HepG2 (cell line): ENCODE measurements around the gene MAVS. TPM values are rescaled to one million over a fixed set of nuclear protein-coding genes. Genes with fewer than 3 reads are reported as not detected.
A peak's percentile ranks its signal among the peaks of the same experiment; 100 is the strongest.

Experiments used
- ATAC-seq: fragments of 200-7000 bp; cut with Tn5 transposase; 3 replicates; pipeline ENCODE4 v1.9.1; 2020; ENCODE audit warnings: mild to moderate bottlenecking, moderate library complexity
- BruUV-seq: library from RNA; stranded (reverse); fragments of 400-500 nt; replicated peaks from 2 replicates; lab custom pipeline; 2021; lab: Mats Ljungman, UMichigan
- CTCF ChIA-PET: fragments of 300-600 bp; formaldehyde crosslinking; extraction: SDS; loops from one replicate; lab custom pipeline; 2021; ENCODE audit warnings: low total read pairs, inconsistent platforms, low intra/inter-chr PET ratio; lab: Yijun Ruan, JAX
- POLR2A ChIA-PET: fragments of 350-600 bp; sonication (Branson Sonifier 250); formaldehyde crosslinking; loops from one replicate; lab custom pipeline; 2020; ENCODE audit warnings: antibody characterized with exemption, inconsistent platforms; lab: Yijun Ruan, JAX
- DNase-seq: peaks from one replicate; pipeline ENCODE4 v3.0.0-alpha.2; 2015; ENCODE audit warnings: low spot score
- FAIRE-seq: peaks from 3 replicates; lab custom pipeline; 2011; peaks lifted over from hg19 to GRCh38; lab: Jason Lieb, UNC
- H2AFZ ChIP-seq: one replicate; pipeline ENCODE4 v1.6.1; 2011; ENCODE audit warnings: low read length, inconsistent platforms
- H3K27ac ChIP-seq: fragments of 300-600 bp; 3 replicates; pipeline ENCODE4 v1.8.0; 2011; ENCODE audit warnings: mixed run types, mild to moderate bottlenecking, mixed read lengths, low read length, inconsistent platforms; ENCODE audit not compliant: insufficient read depth; ENCODE audit errors: extremely low read length
- H3K27me3 ChIP-seq, 2 experiments: fragments of 200-600 bp in 1 of 2; 2 replicates in 1 of 2; 3 replicates in 1 of 2; pipeline versions ENCODE4 v1.6.0 to v1.8.0; 2011; ENCODE audit warnings: low read length in 2 of 2, mild to moderate bottlenecking in 2 of 2, moderate library complexity in 2 of 2, inconsistent platforms in 1 of 2; ENCODE audit not compliant: insufficient read depth in 2 of 2, control insufficient read depth in 1 of 2
- H3K36me3 ChIP-seq, 2 experiments: fragments of 200-600 bp in 1 of 2; replicated peaks in 1 of 2; 2 replicates in 1 of 2; 3 replicates in 1 of 2; pipeline versions ENCODE4 v1.5.1 to v1.8.0; 2011; ENCODE audit warnings: low read length in 2 of 2, inconsistent platforms in 1 of 2; ENCODE audit not compliant: insufficient read depth in 2 of 2, control insufficient read depth in 1 of 2
- H3K4me1 ChIP-seq: 2 replicates; pipeline ENCODE4 v1.5.1; 2012; ENCODE audit warnings: low read length, inconsistent platforms; ENCODE audit not compliant: insufficient read depth
- H3K4me2 ChIP-seq: 2 replicates; pipeline ENCODE4 v1.6.0; 2011; ENCODE audit warnings: low read depth, low read length, inconsistent platforms
- H3K4me3 ChIP-seq, 3 experiments: fragments of 200-600 bp in 1 of 3; sonication (generic), shearing (Covaris generic) in 1 of 3; replicated peaks in 1 of 3; 2 replicates each; pipeline ENCODE4 v1.5.1; 2011 to 2016; ENCODE audit warnings: low read length in 3 of 3, inconsistent platforms in 2 of 3, low read depth in 2 of 3, mild to moderate bottlenecking in 2 of 3, control low read depth in 1 of 3, mixed read lengths in 1 of 3; ENCODE audit not compliant: insufficient read depth in 1 of 3
- H3K79me2 ChIP-seq: one replicate; pipeline ENCODE4 v1.6.1; 2011; ENCODE audit warnings: low read length, inconsistent platforms; ENCODE audit not compliant: insufficient read depth
- H3K9ac ChIP-seq: 2 replicates; pipeline ENCODE4 v1.6.0; 2011; ENCODE audit warnings: mild to moderate bottlenecking, low read depth, low read length, inconsistent platforms; ENCODE audit not compliant: insufficient read depth
- H3K9me3 ChIP-seq: 2 replicates; pipeline ENCODE4 v1.5.1; 2012; ENCODE audit warnings: mild to moderate bottlenecking, low read length
- H4K20me1 ChIP-seq: 2 replicates; pipeline ENCODE4 v1.6.0; 2011; ENCODE audit warnings: inconsistent platforms, mild to moderate bottlenecking, low read length, moderate library complexity; ENCODE audit not compliant: insufficient read depth
- CCDC6 ChIP-seq: sonication (generic); formaldehyde crosslinking; IDR thresholded peaks from 2 replicates; pipeline ENCODE4 v1.8.1; 2022; ENCODE audit warnings: mild to moderate bottlenecking, missing genetic modification reagents, moderate library complexity
- CREB1 ChIP-seq, 2 experiments: fragments of 450-650 bp in 1 of 2; IDR thresholded peaks; 2 replicates each; pipeline ENCODE4 v1.6.1; 2016 to 2017; ENCODE audit warnings: control low read depth in 1 of 2, mild to moderate bottlenecking in 1 of 2, missing compliant biosample characterization in 1 of 2, missing genetic modification characterization in 1 of 2
- EEA1 ChIP-seq: sonication (generic); formaldehyde crosslinking; IDR thresholded peaks from 2 replicates; pipeline ENCODE4 v1.5.1; 2020; ENCODE audit warnings: mild to moderate bottlenecking, missing genetic modification reagents, borderline replicate concordance
- ERF ChIP-seq: IDR thresholded peaks from 2 replicates; pipeline ENCODE4 v1.6.1; 2018; ENCODE audit warnings: missing biosample characterization, missing genetic modification reagents
- IKZF4 ChIP-seq: sonication (generic); formaldehyde crosslinking; IDR thresholded peaks from 2 replicates; pipeline ENCODE4 v1.5.1; 2020; ENCODE audit warnings: borderline replicate concordance, mild to moderate bottlenecking, low read depth, missing genetic modification reagents; ENCODE audit errors: not compliant biosample characterization
- JARID2 ChIP-seq: sonication (generic); formaldehyde crosslinking; IDR thresholded peaks from 2 replicates; pipeline ENCODE4 v1.8.1; 2023; ENCODE audit warnings: missing genetic modification reagents, inconsistent platforms; ENCODE audit not compliant: insufficient replicate concordance
- KDM2A ChIP-seq: sonication (generic); formaldehyde crosslinking; IDR thresholded peaks from 2 replicates; pipeline ENCODE4 v1.4.0; 2020; ENCODE audit warnings: low read depth, missing genetic modification reagents, borderline replicate concordance
- MED13 ChIP-seq: sonication (generic); formaldehyde crosslinking; IDR thresholded peaks from 2 replicates; pipeline ENCODE4 v1.5.0; 2020; ENCODE audit warnings: missing genetic modification reagents
- MIER3 ChIP-seq: IDR thresholded peaks from 2 replicates; pipeline ENCODE4 v1.6.1; 2016; ENCODE audit warnings: missing compliant biosample characterization, borderline replicate concordance
- PHF8 ChIP-seq: sonication (generic); formaldehyde crosslinking; IDR thresholded peaks from 2 replicates; pipeline ENCODE4 v1.5.0; 2020; ENCODE audit warnings: missing genetic modification reagents
- PITX1 ChIP-seq: sonication (generic); formaldehyde crosslinking; IDR thresholded peaks from 2 replicates; pipeline ENCODE4 v1.5.1; 2020; ENCODE audit warnings: mild to moderate bottlenecking, missing genetic modification reagents
- SALL2 ChIP-seq: sonication (generic); formaldehyde crosslinking; IDR thresholded peaks from 2 replicates; pipeline ENCODE4 v1.8.1; 2023; ENCODE audit warnings: mild to moderate bottlenecking, missing genetic modification reagents, inconsistent platforms
- ZNF235 ChIP-seq: sonication (generic); formaldehyde crosslinking; IDR thresholded peaks from 2 replicates; pipeline ENCODE4 v1.8.1; 2023; ENCODE audit warnings: mild to moderate bottlenecking, missing genetic modification reagents, borderline replicate concordance
- ZNF264 ChIP-seq: sonication (generic); formaldehyde crosslinking; IDR thresholded peaks from 2 replicates; pipeline ENCODE4 v1.4.0; 2020; ENCODE audit warnings: missing genetic modification reagents
- ZNF281 ChIP-seq: sonication (generic); formaldehyde crosslinking; IDR thresholded peaks from 2 replicates; pipeline ENCODE4 v1.4.0; 2020; ENCODE audit warnings: missing genetic modification reagents, borderline replicate concordance
- ZNF317 ChIP-seq: sonication (generic); formaldehyde crosslinking; IDR thresholded peaks from 2 replicates; pipeline ENCODE4 v1.5.0; 2020; ENCODE audit warnings: mild to moderate bottlenecking, missing genetic modification reagents
- ZNF513 ChIP-seq: sonication (generic); formaldehyde crosslinking; conservative IDR thresholded peaks from 2 replicates; pipeline ENCODE4 v1.5.0; 2020; ENCODE audit warnings: missing genetic modification reagents
- ZNF543 ChIP-seq: sonication (generic); formaldehyde crosslinking; IDR thresholded peaks from 2 replicates; pipeline ENCODE4 v1.4.0; 2020; ENCODE audit warnings: mild to moderate bottlenecking, missing genetic modification reagents
- ZNF557 ChIP-seq: sonication (generic); formaldehyde crosslinking; IDR thresholded peaks from 2 replicates; pipeline ENCODE4 v1.4.0; 2020; ENCODE audit warnings: missing genetic modification reagents
- ZNF572 ChIP-seq: sonication (generic); formaldehyde crosslinking; IDR thresholded peaks from 2 replicates; pipeline ENCODE4 v1.5.1; 2020; ENCODE audit warnings: mild to moderate bottlenecking, missing genetic modification reagents
- ZNF691 ChIP-seq: sonication (generic); formaldehyde crosslinking; IDR thresholded peaks from 2 replicates; pipeline ENCODE4 v1.4.0; 2020; ENCODE audit warnings: missing genetic modification reagents, low read depth, mild to moderate bottlenecking, borderline replicate concordance
- WGBS: methylation state at CpG from one replicate; pipeline ENCODE4 v1.1.6; 2017; ENCODE audit warnings: low lambda C conversion rate; 5-methylcytosine and 5-hydroxymethylcytosine counted together
- in situ Hi-C: cut with HindIII; loops from 2 replicates; pipeline ENCODE4 v1.10.0; 2017; ENCODE audit warnings: low pct_unique_long_range_greater_than_20kb; ENCODE audit not compliant: extremely low pct_ligation_motif_present
- intact Hi-C: fragments of 100-400 bp; cut with micrococcal nuclease; formaldehyde crosslinking; loops from one replicate; pipeline ENCODE4 v1.10.0; 2022; ENCODE audit not compliant: unreplicated experiment
- polyA plus RNA-seq, 8 experiments: library from polyadenylated mRNA; depleted of rRNA in 3 of 8; stranded (reverse) in 7 of 8; unstranded in 1 of 8; fragments of >200 nt; fragmentation: Illumina TruSeq in 4 of 8; extraction: Trizol in 4 of 8; gene quantifications; 2 replicates each; pipeline versions ENCODE4 v1.2.1 to v1.2.3, GENCODE V29; 2011 to 2016; ENCODE audit warnings: low read depth in 4 of 8, missing spikeins in 1 of 8, mixed read lengths in 1 of 8; ENCODE audit not compliant: insufficient read depth in 1 of 8
- total RNA-seq, 5 experiments: library from RNA; depleted of rRNA; stranded (reverse); fragments of >200 nt; fragmentation: Illumina TruSeq; extraction: Trizol; gene quantifications; 2 replicates each; pipeline ENCODE4 v1.2.3, GENCODE V29; 2016; ENCODE audit warnings: low read depth in 1 of 5

The MAVS gene
- total and polyA plus RNA-seq, 2 of the 13 experiments (the other 11 are each of a cell fraction or from before 2014, with no cell fraction given) = 27.3 to 36.6 TPM

GRCh38 chr20:3843490-3843889 lies 3.1 kb upstream of the MAVS start:
- 33% methylated on average over 5 of the region's 5 CpGs for WGBS
- no peaks in the 10 kb centered on the region for H3K9me3 ChIP-seq
- CTCF ChIA-PET = no interaction called here
- no peak for FAIRE-seq
- no peak overlapping the region; a peak in 1 of 6 replicates for H3K4me3 ChIP-seq
- H4K20me1 ChIP-seq = peaks cover 2% of the 10 kb centered on the region; the same call in 1 of the 2 replicates
- peak; percentile 69 for DNase-seq
- in situ Hi-C loops = no loop called here
- peak overlapping the region; percentile 44; the same call in 1 of the 2 replicates for H3K4me2 ChIP-seq
- H3K36me3 ChIP-seq = no peaks in the 10 kb centered on the region
- peak overlapping the region; percentile 28; the same call in 1 of the 2 replicates for H3K9ac ChIP-seq
- H3K4me1 ChIP-seq = peaks cover 42% of the 10 kb centered on the region
- intact Hi-C loops = no loop called here
- peak overlapping the region; percentile 45 for H3K27ac ChIP-seq
- H3K79me2 ChIP-seq = peaks cover 20% of the 10 kb centered on the region
- H2AFZ ChIP-seq = no peak overlapping the region
- no TSS peak for BruUV-seq
- ATAC-seq = no peak
- POLR2A ChIA-PET = interaction anchor here (0.8 to 2.1 kb wide), 7 partner anchors 11 to 76 kb away, joined by 3 to 9 read pairs (median 5); partner anchors contain the start of genes ADISSP, AP5S1 and CENPB
- H3K27me3 ChIP-seq = no peaks in the 10 kb centered on the region; a peak in 1 of 5 replicates
- TF ChIP-seq CREB1 (IDR thresholded peaks at IDR 0.05) (peak; percentile 80), CREB1 (CRISPR knock-in tag; IDR thresholded peaks at IDR 0.05) (no peak), PITX1 (CRISPR knock-in tag) (no peak), ZNF691 (CRISPR knock-in tag) (no peak), CCDC6 (CRISPR knock-in tag) (no peak), IKZF4 (CRISPR knock-in tag) (no peak), ZNF264 (CRISPR knock-in tag) (no peak), PHF8 (no peak), JARID2 (CRISPR knock-in tag) (no peak), MED13 (CRISPR knock-in tag) (no peak), EEA1 (CRISPR knock-in tag) (no peak), KDM2A (CRISPR knock-in tag) (peak; percentile 33; the same call in 1 of the 2 replicates), ZNF235 (CRISPR knock-in tag) (no peak), ZNF543 (CRISPR knock-in tag) (no peak), ZNF557 (CRISPR knock-in tag) (no peak), ERF (no peak), ZNF317 (no peak), SALL2 (CRISPR knock-in tag) (no peak), ZNF572 (CRISPR knock-in tag) (no peak), ZNF513 (no peak), MIER3 (no peak), ZNF281 (no peak)
